ENCODE data around the gene KRTAP5-8.
"Not testable (repeated sequence)": the region's sequence is repeated elsewhere in the genome, so short reads cannot be mapped to it uniquely, and the experiment has no call there.

KRTAP5-8 gene, protein sequence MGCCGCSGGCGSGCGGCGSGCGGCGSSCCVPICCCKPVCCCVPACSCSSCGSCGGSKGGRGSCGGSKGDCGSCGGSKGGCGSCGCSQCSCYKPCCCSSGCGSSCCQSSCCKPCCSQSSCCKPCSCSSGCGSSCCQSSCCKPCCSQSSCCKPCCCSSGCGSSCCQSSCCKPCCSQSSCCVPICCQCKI

DNA sequence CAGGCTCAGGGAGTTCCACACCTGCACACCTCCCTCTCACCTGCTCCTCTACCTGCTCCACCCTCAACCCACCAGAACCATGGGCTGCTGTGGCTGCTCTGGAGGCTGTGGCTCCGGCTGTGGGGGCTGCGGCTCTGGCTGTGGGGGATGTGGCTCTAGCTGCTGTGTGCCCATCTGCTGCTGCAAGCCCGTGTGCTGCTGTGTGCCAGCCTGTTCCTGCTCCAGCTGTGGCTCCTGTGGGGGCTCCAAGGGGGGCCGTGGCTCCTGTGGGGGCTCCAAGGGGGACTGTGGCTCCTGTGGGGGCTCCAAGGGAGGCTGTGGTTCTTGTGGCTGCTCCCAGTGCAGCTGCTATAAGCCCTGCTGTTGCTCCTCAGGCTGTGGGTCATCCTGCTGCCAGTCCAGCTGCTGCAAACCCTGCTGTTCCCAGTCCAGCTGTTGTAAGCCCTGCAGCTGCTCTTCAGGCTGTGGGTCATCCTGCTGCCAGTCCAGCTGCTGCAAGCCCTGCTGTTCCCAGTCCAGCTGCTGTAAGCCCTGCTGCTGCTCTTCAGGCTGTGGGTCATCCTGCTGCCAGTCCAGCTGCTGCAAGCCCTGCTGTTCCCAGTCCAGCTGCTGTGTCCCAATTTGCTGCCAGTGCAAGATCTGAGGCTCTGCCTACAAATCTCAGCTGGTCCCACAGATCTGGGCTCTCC, at the start of gene KRTAP5-8:
Gene KRTAP5-8, plus strand, starts transcription at position 49 of the 689 bp plus-strand sequence. Its CDS starts 31 bp downstream, at position 80.
- H3K27ac ChIP-seq (ENCODE audit: low read length); H2AFZ ChIP-seq (ENCODE audit: low read depth, low read length); H3K4me3 ChIP-seq (ENCODE audit: low read depth in 1 of 2, low read length in 2 of 2); H3K79me2 ChIP-seq (ENCODE audit: insufficient read depth, low read length); H3K4me1 ChIP-seq (ENCODE audit: insufficient read depth, low read length); H3K27me3 ChIP-seq (ENCODE audit: insufficient read depth, low read length, poor library complexity); DNase-seq; ATAC-seq (ENCODE audit: insufficient read depth, low read depth); H3K4me2 ChIP-seq (ENCODE audit: insufficient read depth, low read length); H4K20me1 ChIP-seq (ENCODE audit: insufficient read depth, low read length); H3K9ac ChIP-seq (ENCODE audit: low read depth, low read length); H3K36me3 ChIP-seq (ENCODE audit: insufficient read depth, low read length); H3K9me3 ChIP-seq (ENCODE audit: insufficient read depth, low read length, severe bottlenecking): not testable (repeated sequence)

DNA sequence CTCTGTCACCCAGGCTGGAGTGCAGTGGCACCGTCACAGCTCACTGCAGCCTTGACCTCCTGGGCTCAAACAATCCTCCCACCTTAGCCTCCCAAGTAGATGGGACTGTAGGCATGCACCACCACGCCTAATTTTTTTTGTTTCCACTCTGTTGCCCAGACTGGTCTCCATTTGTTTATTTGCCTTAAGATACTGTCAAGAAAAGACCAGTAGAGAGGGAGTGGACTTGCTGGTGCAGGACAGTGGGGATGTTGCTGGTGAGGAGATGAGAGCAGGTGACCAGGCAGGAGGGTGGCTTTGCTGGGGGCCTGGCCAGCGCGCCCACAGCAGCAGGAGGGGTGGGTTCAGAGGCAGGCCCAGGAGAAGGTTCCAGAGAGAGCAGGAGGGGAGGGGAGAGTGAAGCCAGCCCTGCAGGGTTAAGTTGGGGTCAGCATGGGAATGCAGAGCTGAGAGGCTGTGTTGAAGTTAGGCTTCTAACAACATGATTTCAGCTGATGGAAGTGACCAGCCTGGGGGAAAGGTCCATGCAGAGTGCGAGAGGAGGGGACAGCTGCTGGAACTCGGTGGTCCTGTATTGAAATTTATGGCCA, 49.0 kb upstream of the KRTAP5-8 start:
- no peak for DNase-seq
- Histone ChIP-seq H3K9ac (ENCODE audit: low read depth, low read length) (no peak overlapping the region), H3K9me3 (ENCODE audit: insufficient read depth, low read length, severe bottlenecking) (no peaks in the 10 kb centered on the region), H3K36me3 (ENCODE audit: insufficient read depth, low read length) (peaks cover 64% of the 10 kb centered on the region), H3K4me3 (ENCODE audit: low read depth in 1 of 2, low read length in 2 of 2) (no peak overlapping the region), H3K4me2 (ENCODE audit: insufficient read depth, low read length) (no peak overlapping the region), H3K27ac (ENCODE audit: low read length) (no peak overlapping the region), H3K4me1 (ENCODE audit: insufficient read depth, low read length) (no peaks in the 10 kb centered on the region), H4K20me1 (ENCODE audit: insufficient read depth, low read length) (0 out of 2 replicates have a peak, but pooled peaks cover 2% of the 10 kb centered on the region), H3K79me2 (ENCODE audit: insufficient read depth, low read length) (no peaks in the 10 kb centered on the region), H3K27me3 (ENCODE audit: insufficient read depth, low read length, poor library complexity) (no peaks in the 10 kb centered on the region), H2AFZ (ENCODE audit: low read depth, low read length) (no peak overlapping the region)
- no peak for TF ChIP-seq EZH2 (IDR thresholded peaks at IDR 0.05; ENCODE audit: borderline replicate concordance, low read depth, low read length, severe bottlenecking)
- TF ChIP-seq CTCF (IDR thresholded peaks at IDR 0.05; ENCODE audit: borderline replicate concordance, extremely low read depth, low read length, poor library complexity, severe bottlenecking) = no peak
- no peak for ATAC-seq (ENCODE audit: insufficient read depth, low read depth)

- Histone ChIP-seq H3K9ac (ENCODE audit: low read depth, low read length) (no peak overlapping the region), H3K36me3 (ENCODE audit: insufficient read depth, low read length) (peaks cover 63% of the 10 kb centered on the region), H3K4me3 (ENCODE audit: low read depth in 1 of 2, low read length in 2 of 2) (no peak overlapping the region), H3K79me2 (ENCODE audit: insufficient read depth, low read length) (no peaks in the 10 kb centered on the region), H3K27ac (ENCODE audit: low read length) (no peak overlapping the region), H3K9me3 (ENCODE audit: insufficient read depth, low read length, severe bottlenecking) (no peaks in the 10 kb centered on the region), H3K4me1 (ENCODE audit: insufficient read depth, low read length) (no peaks in the 10 kb centered on the region), H3K27me3 (ENCODE audit: insufficient read depth, low read length, poor library complexity) (no peaks in the 10 kb centered on the region), H4K20me1 (ENCODE audit: insufficient read depth, low read length) (0 out of 2 replicates have a peak, but pooled peaks cover 2% of the 10 kb centered on the region), H2AFZ (ENCODE audit: low read depth, low read length) (no peak overlapping the region), H3K4me2 (ENCODE audit: insufficient read depth, low read length) (no peak overlapping the region)
- TF ChIP-seq CTCF (IDR thresholded peaks at IDR 0.05; ENCODE audit: borderline replicate concordance, extremely low read depth, low read length, poor library complexity, severe bottlenecking) = no peak
- TF ChIP-seq EZH2 (IDR thresholded peaks at IDR 0.05; ENCODE audit: borderline replicate concordance, low read depth, low read length, severe bottlenecking) = no peak
- ATAC-seq (ENCODE audit: insufficient read depth, low read depth) (no peak), DNase-seq (no peak)
Observed at GRCh38 chr11:71489311-71490043, 48.3 kb upstream of the KRTAP5-8 start.
